Fibroblast of lung (primary cell): ENCODE measurements around the gene PPP1R12C. TPM values are rescaled to one million over a fixed set of nuclear protein-coding genes. Genes with fewer than 3 reads are reported as not detected.

ENCODE experiments used
- DNase-seq, 2 donors: peaks; one replicate each; pipeline versions ENCODE4 v3.0.0 to v3.0.0-alpha.2; 2010; ENCODE audit warnings: low read depth in 2 of 2
- H2AFZ ChIP-seq: 2 replicates; pipeline ENCODE4 v1.5.1; 2012; ENCODE audit warnings: low read length, control low read depth, inconsistent platforms
- H3K27ac ChIP-seq: 2 replicates; pipeline ENCODE4 v1.5.1; 2011; ENCODE audit warnings: low read length, control low read depth; ENCODE audit not compliant: insufficient read depth
- H3K27me3 ChIP-seq: 2 replicates; pipeline ENCODE4 v1.5.1; 2011; ENCODE audit warnings: mild to moderate bottlenecking, low read length; ENCODE audit not compliant: control insufficient read depth, insufficient read depth
- H3K36me3 ChIP-seq: 2 replicates; pipeline ENCODE4 v1.5.1; 2011; ENCODE audit warnings: low read length; ENCODE audit not compliant: control insufficient read depth, insufficient read depth
- H3K4me1 ChIP-seq: 2 replicates; pipeline ENCODE4 v1.5.1; 2011; ENCODE audit warnings: low read length; ENCODE audit not compliant: control insufficient read depth, insufficient read depth; ENCODE audit errors: extremely low read depth
- H3K4me2 ChIP-seq: 2 replicates; pipeline ENCODE4 v1.5.1; 2011; ENCODE audit warnings: low read length, control low read depth; ENCODE audit not compliant: insufficient read depth; ENCODE audit errors: extremely low read depth
- H3K4me3 ChIP-seq, 4 experiments: fragments of 200-600 bp in 1 of 4; sonication (generic) in 1 of 4; replicated peaks in 1 of 4; 2 replicates each; pipeline ENCODE4 v1.5.1; 2011 to 2016; ENCODE audit warnings: low read length in 4 of 4, low read depth in 3 of 4, mild to moderate bottlenecking in 3 of 4, control low read depth in 2 of 4, inconsistent platforms in 1 of 4, mixed read lengths in 1 of 4; ENCODE audit not compliant: insufficient read depth in 1 of 4; ENCODE audit errors: control extremely low read depth in 1 of 4
- H3K79me2 ChIP-seq: 2 replicates; pipeline ENCODE4 v1.5.1; 2012; ENCODE audit warnings: mild to moderate bottlenecking, low read length, inconsistent platforms; ENCODE audit not compliant: control insufficient read depth, insufficient read depth
- H3K9ac ChIP-seq: 2 replicates; pipeline ENCODE4 v1.5.1; 2011; ENCODE audit warnings: mild to moderate bottlenecking, low read length, control low read depth; ENCODE audit not compliant: insufficient read depth
- H3K9me3 ChIP-seq: 2 replicates; pipeline ENCODE4 v1.5.1; 2012; ENCODE audit warnings: low read depth, low read length; ENCODE audit not compliant: control insufficient read depth, insufficient read depth
- H4K20me1 ChIP-seq: 2 replicates; pipeline ENCODE4 v1.5.1; 2011; ENCODE audit warnings: low read length; ENCODE audit not compliant: control insufficient read depth, insufficient read depth; ENCODE audit errors: extremely low read depth
- EZH2 ChIP-seq: IDR thresholded peaks from 2 replicates; pipeline ENCODE4 v1.5.1; 2012; ENCODE audit warnings: low read length, control low read depth, mild to moderate bottlenecking; ENCODE audit errors: missing control alignments
- polyA plus RNA-seq, 2 donors: library from polyadenylated mRNA; depleted of rRNA in 1 of 2; stranded (reverse) in 1 of 2; unstranded in 1 of 2; fragments of >200 nt; gene quantifications; 2 replicates each; pipeline ENCODE4 v1.2.1, GENCODE V29; 2011 to 2012; ENCODE audit warnings: missing spikeins in 1 of 2
- total RNA-seq: library from RNA; depleted of rRNA; stranded (reverse); fragments of >200 nt; gene quantifications from 2 replicates; pipeline ENCODE4 v1.2.1, GENCODE V29; 2014

Gene PPP1R12C
- total and polyA plus RNA-seq, 2 donors (not counting 1 experiment from before 2014, with no cell fraction given), result 26.0 to 32.9 TPM

GRCh38 chr19:55041244-55041626 is 76.2 kb downstream of the PPP1R12C start:
- H3K27me3 ChIP-seq, result no peaks in the 10 kb centered on the region
- H3K27ac ChIP-seq, result no peak overlapping the region
- no peak overlapping the region for H3K4me2 ChIP-seq

More at GRCh38 chr19:55041244-55041626, 76.2 kb downstream of the PPP1R12C start:
- Histone ChIP-seq H3K36me3 (no peaks in the 10 kb centered on the region), H3K9ac (no peak overlapping the region), H3K4me3 (no peak overlapping the region), H4K20me1 (no peaks in the 10 kb centered on the region), H3K4me1 (no peaks in the 10 kb centered on the region), H2AFZ (no peak overlapping the region), H3K79me2 (no peaks in the 10 kb centered on the region), H3K9me3 (no peaks in the 10 kb centered on the region)
- no peak for DNase-seq
- TF ChIP-seq EZH2, result no peak

Other genes with a start within 250 kb of the PPP1R12C start
- gene FCAR, start 243.4 kb downstream of the PPP1R12C start, total RNA-seq, result not detected in 2 replicates
- gene FCAR, start 243.4 kb downstream of the PPP1R12C start, polyA plus RNA-seq, result not detected in 2 replicates
- not detected in 2 replicates for gene NCR1, start 211.5 kb downstream of the PPP1R12C start, total RNA-seq
- not detected in 2 replicates for gene NCR1, start 211.5 kb downstream of the PPP1R12C start, polyA plus RNA-seq
- gene NLRP7, start 170.1 kb downstream of the PPP1R12C start, total RNA-seq, result not detected in 2 replicates
- not detected in 2 replicates for gene NLRP7, start 170.1 kb downstream of the PPP1R12C start, polyA plus RNA-seq
- gene NLRP2, start 151.3 kb downstream of the PPP1R12C start, total RNA-seq, result under 0.01 and 0.17 TPM in 2 replicates
- 0.05 and 0.37 TPM in 2 replicates for gene NLRP2, start 151.3 kb downstream of the PPP1R12C start, polyA plus RNA-seq
- not detected in 2 replicates for gene GP6, start 79.4 kb downstream of the PPP1R12C start, total RNA-seq
- 0.03 TPM in 1 of 2 replicates, not detected in the other for gene GP6, start 79.4 kb downstream of the PPP1R12C start, polyA plus RNA-seq
- 6.9 and 8.5 TPM in 2 replicates for gene RDH13, start 54.5 kb downstream of the PPP1R12C start, total RNA-seq
- 2.7 and 5.6 TPM in 2 replicates for gene RDH13, start 54.5 kb downstream of the PPP1R12C start, polyA plus RNA-seq
- gene EPS8L1, start 41.8 kb downstream of the PPP1R12C start, total RNA-seq, result 0.17 and 0.51 TPM in 2 replicates
- gene EPS8L1, start 41.8 kb downstream of the PPP1R12C start, polyA plus RNA-seq, result 1.9 and 2.2 TPM in 2 replicates
- 7.4 and 10.4 TPM in 2 replicates for gene TNNT1, start 31.6 kb upstream of the PPP1R12C start, total RNA-seq
- gene TNNT1, start 31.6 kb upstream of the PPP1R12C start, polyA plus RNA-seq, result 1.4 and 1.7 TPM in 2 replicates
- not detected in 2 replicates for gene TNNI3, start 40.1 kb upstream of the PPP1R12C start, total RNA-seq
- not detected in 2 replicates for gene TNNI3, start 40.1 kb upstream of the PPP1R12C start, polyA plus RNA-seq
- gene DNAAF3, start 49.0 kb upstream of the PPP1R12C start, total RNA-seq, result under 0.01 and 0.17 TPM in 2 replicates
- gene DNAAF3, start 49.0 kb upstream of the PPP1R12C start, polyA plus RNA-seq, result 0.16 and 0.18 TPM in 2 replicates
- 0.50 TPM in 1 of 2 replicates, not detected in the other for gene SYT5, start 62.7 kb upstream of the PPP1R12C start, total RNA-seq
- gene SYT5, start 62.7 kb upstream of the PPP1R12C start, polyA plus RNA-seq, result 0.05 and 0.08 TPM in 2 replicates
- 7.7 and 19.5 TPM in 2 replicates for gene PTPRH, start 91.9 kb upstream of the PPP1R12C start, total RNA-seq
- gene PTPRH, start 91.9 kb upstream of the PPP1R12C start, polyA plus RNA-seq, result 2.5 and 4.4 TPM in 2 replicates
- gene TMEM86B, start 111.1 kb upstream of the PPP1R12C start, total RNA-seq, result 1.3 TPM in 2 replicates
- gene TMEM86B, start 111.1 kb upstream of the PPP1R12C start, polyA plus RNA-seq, result 0.34 and 0.62 TPM in 2 replicates
- 19.3 and 34.0 TPM in 2 replicates for gene PPP6R1, start 141.4 kb upstream of the PPP1R12C start, total RNA-seq
- gene PPP6R1, start 141.4 kb upstream of the PPP1R12C start, polyA plus RNA-seq, result 28.5 and 43.1 TPM in 2 replicates
- gene HSPBP1, start 162.5 kb upstream of the PPP1R12C start, total RNA-seq, result 19.8 and 21.5 TPM in 2 replicates
- 12.5 and 15.8 TPM in 2 replicates for gene HSPBP1, start 162.5 kb upstream of the PPP1R12C start, polyA plus RNA-seq
- 3.9 and 5.1 TPM in 2 replicates for gene BRSK1, start 166.4 kb upstream of the PPP1R12C start, total RNA-seq
- gene BRSK1, start 166.4 kb upstream of the PPP1R12C start, polyA plus RNA-seq, result 5.1 and 8.4 TPM in 2 replicates
- gene TMEM150B, start 207.7 kb upstream of the PPP1R12C start, total RNA-seq, result not detected in 2 replicates
- not detected in 2 replicates for gene TMEM150B, start 207.7 kb upstream of the PPP1R12C start, polyA plus RNA-seq
- 4.1 and 4.6 TPM in 2 replicates for gene KMT5C, start 222.2 kb upstream of the PPP1R12C start, total RNA-seq
- 1.9 and 2.5 TPM in 2 replicates for gene KMT5C, start 222.2 kb upstream of the PPP1R12C start, polyA plus RNA-seq
- under 0.01 and 0.17 TPM in 2 replicates for gene COX6B2, start 237.1 kb upstream of the PPP1R12C start, total RNA-seq
- 0.03 and 0.14 TPM in 2 replicates for gene COX6B2, start 237.1 kb upstream of the PPP1R12C start, polyA plus RNA-seq
- gene GARIN5B, start 245.6 kb upstream of the PPP1R12C start, total RNA-seq, result not detected in 2 replicates
- gene GARIN5B, start 245.6 kb upstream of the PPP1R12C start, polyA plus RNA-seq, result not detected in 2 replicates